A549 treated with Mapracorat at 1 μM for 4 hours (cell line): ENCODE measurements around the gene LSS. TPM values are rescaled to one million over a fixed set of nuclear protein-coding genes. Genes with fewer than 3 reads are reported as not detected.

Experiments
- total RNA-seq: library from RNA; stranded (reverse); fragments of 200-300 nt; extraction: Qiagen RNA extraction; gene quantifications from 5 replicates; pipeline ENCODE4 v1.2.3, GENCODE V29; 2022

The LSS gene
- total RNA-seq: 11.3 to 15.7 TPM (median 15.0 TPM) in 5 replicates

GRCh38 chr21:46228345-46229051, at the start of gene LSS:
LSS (minus strand) TSS chr21:46228774; CDS start chr21:46228745, 29 bp downstream.

GRCh38 chr21:46183910-46184624, 44.5 kb downstream of the LSS start, which contains the start of gene SPATC1L:
SPATC1L (minus strand) TSS chr21:46184459; CDS start chr21:46182816, 1,643 bp downstream.

GRCh38 chr21:46155514-46156377, 72.8 kb downstream of the LSS start, which contains the start of gene FTCD:
FTCD (minus strand) TSS chr21:46155579; CDS start chr21:46155523, 56 bp downstream.

Other genes with a start within 250 kb of the LSS start
- 15.8 to 22.9 TPM (median 20.3 TPM) in 5 replicates for gene COL6A1, start 247.0 kb downstream of the LSS start, total RNA-seq
- gene COL6A2, start 130.7 kb downstream of the LSS start, total RNA-seq: 15.4 to 17.5 TPM (median 17.0 TPM) in 5 replicates
- not detected in 5 replicates for gene FTCD, start 73.2 kb downstream of the LSS start, total RNA-seq
- gene SPATC1L, start 44.3 kb downstream of the LSS start, total RNA-seq: 0.15 to 0.42 TPM (median 0.27 TPM) in 5 replicates
- 29.5 to 44.7 TPM (median 34.9 TPM) in 5 replicates for gene MCM3AP, start 56.8 kb upstream of the LSS start, total RNA-seq
- gene YBEY, start 57.6 kb upstream of the LSS start, total RNA-seq: 23.5 to 30.8 TPM (median 26.6 TPM) in 5 replicates
- 2.6 to 5.7 TPM (median 4.7 TPM) in 5 replicates for gene C21orf58, start 95.1 kb upstream of the LSS start, total RNA-seq
- gene PCNT, start 95.4 kb upstream of the LSS start, total RNA-seq: 12.3 to 16.7 TPM (median 15.3 TPM) in 5 replicates
- 9.3 to 13.5 TPM (median 11.2 TPM) in 5 replicates for gene DIP2A, start 230.1 kb upstream of the LSS start, total RNA-seq